Astrocyte of the hippocampus (primary cell): ENCODE data around the gene SFT2D1.

ENCODE experiments used
- DNase-seq: peaks from one replicate; pipeline ENCODE4 v3.0.0; 2011; ENCODE audit warnings: low read depth, low spot score

The SFT2D1 gene

GRCh38 chr6:166277892-166278578 lies 64.3 kb downstream of the SFT2D1 start:
- no peak for DNase-seq

GRCh38 chr6:166277018-166277417 lies 65.3 kb downstream of the SFT2D1 start:
- DNase-seq: peak; percentile 91

GRCh38 chr6:166275714-166276166 lies 66.6 kb downstream of the SFT2D1 start:
- DNase-seq: peak; percentile 83

- no peak for DNase-seq
Measured at GRCh38 chr6:166274739-166275370, 67.5 kb downstream of the SFT2D1 start.

GRCh38 chr6:166274163-166274562 lies 68.2 kb downstream of the SFT2D1 start:
- DNase-seq: no peak

- DNase-seq: no peak
Measured at GRCh38 chr6:166271376-166271765, 71.0 kb downstream of the SFT2D1 start.

- DNase-seq: no peak
Measured at GRCh38 chr6:166270706-166271375, 71.5 kb downstream of the SFT2D1 start.
